Left lung (tissue), 10 donors: ENCODE results near the gene RRAGC. TPM values are rescaled to one million over a fixed set of nuclear protein-coding genes. Genes with fewer than 3 reads are reported as not detected.

Experiments used
- ATAC-seq: fragments of 200-7000 bp; cut with Tn5 transposase; one replicate; pipeline ENCODE4 v1.9.1; 2020; ENCODE audit warnings: moderate library complexity
- DNase-seq, 4 donors: peaks; one replicate each; pipeline ENCODE4 v3.0.0-alpha.2; 2013 to 2020
- H3K27ac ChIP-seq, 2 donors: fragments of 200-600 bp; sonication (generic) in 1 of 2; one replicate each; pipeline versions ENCODE4 v1.5.0 to v1.8.0; 2020 to 2021
- H3K27me3 ChIP-seq, 2 donors: fragments of 200-600 bp; sonication (generic) in 1 of 2; one replicate each; pipeline versions ENCODE4 v1.5.0 to v1.8.0; 2020 to 2021
- H3K36me3 ChIP-seq, 2 donors: fragments of 200-600 bp; sonication (generic) in 1 of 2; one replicate each; pipeline versions ENCODE4 v1.5.0 to v1.8.0; 2020 to 2021
- H3K4me1 ChIP-seq, 2 donors: fragments of 200-600 bp; one replicate each; pipeline ENCODE4 v1.8.0; 2021
- H3K4me3 ChIP-seq, 2 donors: fragments of 200-600 bp; sonication (generic) in 1 of 2; one replicate each; pipeline versions ENCODE4 v1.5.0 to v1.8.0; 2020 to 2021; ENCODE audit warnings: mild to moderate bottlenecking in 1 of 2
- H3K9me3 ChIP-seq, 2 donors: fragments of 200-600 bp; sonication (generic) in 1 of 2; one replicate each; pipeline versions ENCODE4 v1.5.0 to v1.8.0; 2020 to 2021
- intact Hi-C, 2 donors: fragments of 100-400 bp; cut with DNase I; formaldehyde crosslinking; loops; one replicate each; pipeline versions ENCODE4 v1.11.2 to v1.14.2; 2022
- polyA plus RNA-seq, 6 donors: library from polyadenylated mRNA; unstranded; fragments of 120-200 nt; gene quantifications; one replicate each; pipeline ENCODE4 v1.2.1, GENCODE V29; 2013; ENCODE audit not compliant: insufficient read length in 6 of 6
- total RNA-seq, 2 donors: library from RNA; stranded (reverse); fragmentation: NEBNext Ultra II Directional; extraction: Animal tissue kit (Norgen Biotek cat#: 25700); gene quantifications; one replicate each; pipeline ENCODE4 v1.2.1, GENCODE V29; 2021
- TF ChIP-seq, protein P1 (sequence below), 2 donors: fragments of 200-600 bp; sonication (generic) in 1 of 2; IDR thresholded peaks; one replicate each; pipeline versions ENCODE4 v1.5.0 to v1.8.0; 2021; ENCODE audit warnings: antibody characterized with exemption in 2 of 2
- donor health status: DM: no; HTN: yes; CAD: no.
- donor health status: DM: no; HTN: no; CAD: no.

The RRAGC gene
- total and polyA plus RNA-seq, 8 donors: 24.8 to 40.0 (median 30.9) TPM

GRCh38 chr1:38873027-38873969 is 13.7 kb upstream of the RRAGC start, which contains the start of gene MYCBP:
TSS of gene MYCBP (minus strand) at chr1:38873348. CDS start at chr1:38873305, 43 bp downstream.
- H3K27ac ChIP-seq: peak within 1 kb of the TSS; percentile 53 to 80
- peak; percentile 100 for ATAC-seq
- H3K36me3 ChIP-seq: no peaks in the 10 kb centered on the region
- no peaks in the 10 kb centered on the region for H3K9me3 ChIP-seq
- H3K4me3 ChIP-seq: peak within 1 kb of the TSS; percentile 81 to 94
- H3K27me3 ChIP-seq: no peaks in the 10 kb centered on the region
- TF ChIP-seq, protein P1, sequence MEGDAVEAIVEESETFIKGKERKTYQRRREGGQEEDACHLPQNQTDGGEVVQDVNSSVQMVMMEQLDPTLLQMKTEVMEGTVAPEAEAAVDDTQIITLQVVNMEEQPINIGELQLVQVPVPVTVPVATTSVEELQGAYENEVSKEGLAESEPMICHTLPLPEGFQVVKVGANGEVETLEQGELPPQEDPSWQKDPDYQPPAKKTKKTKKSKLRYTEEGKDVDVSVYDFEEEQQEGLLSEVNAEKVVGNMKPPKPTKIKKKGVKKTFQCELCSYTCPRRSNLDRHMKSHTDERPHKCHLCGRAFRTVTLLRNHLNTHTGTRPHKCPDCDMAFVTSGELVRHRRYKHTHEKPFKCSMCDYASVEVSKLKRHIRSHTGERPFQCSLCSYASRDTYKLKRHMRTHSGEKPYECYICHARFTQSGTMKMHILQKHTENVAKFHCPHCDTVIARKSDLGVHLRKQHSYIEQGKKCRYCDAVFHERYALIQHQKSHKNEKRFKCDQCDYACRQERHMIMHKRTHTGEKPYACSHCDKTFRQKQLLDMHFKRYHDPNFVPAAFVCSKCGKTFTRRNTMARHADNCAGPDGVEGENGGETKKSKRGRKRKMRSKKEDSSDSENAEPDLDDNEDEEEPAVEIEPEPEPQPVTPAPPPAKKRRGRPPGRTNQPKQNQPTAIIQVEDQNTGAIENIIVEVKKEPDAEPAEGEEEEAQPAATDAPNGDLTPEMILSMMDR (IDR thresholded peaks at IDR 0.05): peak in 1 of 2 donors; percentile 37
- intact Hi-C loops: loop anchor here in 1 of 2 donors (10.0 kb wide), 1 partner anchor 212 kb away; no protein-coding TSS in a partner anchor
- DNase-seq: peak; percentile 95 to 99 (median 98)
- peaks cover 4 to 28% of the 10 kb centered on the region in 2 donors for H3K4me1 ChIP-seq

DNA sequence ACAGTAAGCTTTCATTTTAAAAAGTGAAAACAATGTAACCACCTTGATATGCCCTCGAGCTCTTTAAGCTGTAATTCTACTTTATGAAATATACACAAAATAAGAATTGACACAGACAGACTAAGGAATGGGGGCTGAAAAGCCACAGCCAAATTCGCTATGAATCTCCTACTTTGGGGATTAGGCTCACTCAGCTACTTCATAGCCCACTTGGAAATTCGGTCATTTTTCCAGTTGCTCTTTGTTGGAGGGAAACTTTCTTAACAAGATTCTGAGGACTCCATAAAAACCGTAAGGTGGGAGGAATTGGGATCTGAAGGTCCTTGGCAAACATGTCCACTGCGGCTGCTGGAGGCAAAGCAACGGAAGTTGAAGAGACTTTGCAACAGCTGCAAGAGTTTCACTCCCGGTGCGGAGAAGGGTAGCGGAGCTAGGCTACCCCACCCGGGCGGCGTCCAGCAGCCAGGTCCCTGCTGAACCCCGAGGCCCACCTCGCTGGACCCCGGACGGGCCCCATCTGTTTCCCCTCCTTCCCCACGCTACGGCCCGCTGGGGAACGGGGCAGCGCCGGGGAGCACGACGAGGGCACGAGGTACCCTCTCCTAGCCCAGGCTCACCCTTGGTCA is 12.9 kb upstream of the RRAGC start:
- Histone ChIP-seq H3K4me1 (peaks cover 4 to 32% of the 10 kb centered on the region in 2 donors), H3K27ac (peak overlapping the region in 1 of 2 donors; percentile 80), H3K9me3 (no peaks in the 10 kb centered on the region), H3K36me3 (no peaks in the 10 kb centered on the region), H3K27me3 (no peaks in the 10 kb centered on the region), H3K4me3 (peak overlapping the region; percentile 81 to 94)
- ATAC-seq (peak; percentile 32), DNase-seq (peak in 2 of 4 donors; percentile 8 to 12)
- intact Hi-C loops: loop anchor here in 1 of 2 donors (10.0 kb wide), 1 partner anchor 212 kb away; no protein-coding TSS in a partner anchor
- TF ChIP-seq, protein P1 (IDR thresholded peaks at IDR 0.05): no peak

GRCh38 chr1:38870996-38871395 is 11.4 kb upstream of the RRAGC start:
- intact Hi-C loops: loop anchor here in 1 of 2 donors (10.0 kb wide), 1 partner anchor 214 kb away; no protein-coding TSS in a partner anchor
- Histone ChIP-seq H3K36me3 (peaks cover 0 to 5% of the 10 kb centered on the region in 2 donors), H3K9me3 (no peaks in the 10 kb centered on the region), H3K27ac (no peak overlapping the region), H3K27me3 (no peaks in the 10 kb centered on the region), H3K4me1 (peaks cover 4 to 32% of the 10 kb centered on the region in 2 donors), H3K4me3 (no peak overlapping the region)
- no peak for DNase-seq
- no peak for ATAC-seq
- TF ChIP-seq, protein P1 (IDR thresholded peaks at IDR 0.05): no peak

DNA sequence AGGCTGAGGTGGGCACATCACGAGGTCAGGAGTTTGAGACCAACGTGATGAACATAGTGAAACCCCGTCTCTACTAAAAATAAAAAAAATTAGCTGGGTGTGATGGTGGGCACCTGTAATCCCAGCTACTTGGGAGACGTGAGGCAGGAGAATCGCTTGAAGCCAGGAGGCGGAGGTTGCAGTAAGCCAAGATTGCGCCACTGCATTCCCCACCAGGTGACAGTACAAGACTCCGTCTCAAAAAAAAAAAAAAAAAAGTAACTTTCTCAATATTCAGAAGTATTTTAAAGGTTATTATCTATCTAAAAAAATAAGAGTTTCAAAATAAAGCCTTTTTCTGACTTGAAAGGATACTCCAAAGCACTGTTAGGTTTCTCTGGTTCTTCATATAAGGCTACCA is 7.6 kb upstream of the RRAGC start:
- Histone ChIP-seq H3K4me3 (no peak overlapping the region), H3K27ac (no peak overlapping the region), H3K4me1 (peaks cover 0 to 31% of the 10 kb centered on the region in 2 donors), H3K9me3 (no peaks in the 10 kb centered on the region), H3K27me3 (no peaks in the 10 kb centered on the region), H3K36me3 (peaks cover 0 to 30% of the 10 kb centered on the region in 2 donors)
- no peak for ATAC-seq
- TF ChIP-seq, protein P1 (IDR thresholded peaks at IDR 0.05): no peak
- DNase-seq: no peak
- intact Hi-C loops: no loop called here
